Stimulated activated CD4-positive, alpha-beta T cell treated with anti-CD3 and anti-CD28 coated beads, Interleukin-1b, Interleukin-23, amount 100 ng/mL, for 24 hours (primary cell): ENCODE measurements around the gene SPRED2.

ENCODE experiments used
- DNase-seq, 4 experiments: peaks; one replicate each; pipeline ENCODE4 v3.0.0-alpha.2; 2020; ENCODE audit warnings: low read depth in 4 of 4, low spot score in 1 of 4

The SPRED2 gene

GRCh38 chr2:65369980-65370379 is 62.4 kb downstream of the SPRED2 start:
- no peak for DNase-seq

- DNase-seq: no peak
These were observed 62.8 kb downstream of the SPRED2 start for GRCh38 chr2:65369574-65369973.

- no peak for DNase-seq
These were observed 63.9 kb downstream of the SPRED2 start for GRCh38 chr2:65368468-65368867.

- no peak for DNase-seq
These were observed 64.9 kb downstream of the SPRED2 start for GRCh38 chr2:65367524-65367923.

GRCh38 chr2:65366595-65367125 is 65.7 kb downstream of the SPRED2 start:
- no peak for DNase-seq

- DNase-seq: no peak
These were observed 67.2 kb downstream of the SPRED2 start for GRCh38 chr2:65364986-65365733.

- no peak for DNase-seq
These were observed 68.3 kb downstream of the SPRED2 start for GRCh38 chr2:65363879-65364666.

- DNase-seq: no peak
These were observed 70.8 kb downstream of the SPRED2 start for GRCh38 chr2:65361623-65362022.

GRCh38 chr2:65360441-65360840 is 72.0 kb downstream of the SPRED2 start:
- no peak for DNase-seq

GRCh38 chr2:65358678-65359400 is 73.6 kb downstream of the SPRED2 start:
- no peak for DNase-seq

- no peak for DNase-seq
These were observed 74.5 kb downstream of the SPRED2 start for GRCh38 chr2:65357959-65358294.

- DNase-seq: no peak
These were observed 75.1 kb downstream of the SPRED2 start for GRCh38 chr2:65357095-65357958.

- no peak for DNase-seq
These were observed 77.1 kb downstream of the SPRED2 start for GRCh38 chr2:65355186-65355831.

- DNase-seq: no peak
These were observed 77.6 kb downstream of the SPRED2 start for GRCh38 chr2:65354773-65355172.

GRCh38 chr2:65353927-65354326 is 78.5 kb downstream of the SPRED2 start:
- no peak for DNase-seq

GRCh38 chr2:65353046-65353445 is 79.4 kb downstream of the SPRED2 start:
- no peak for DNase-seq

- no peak for DNase-seq
These were observed 80.3 kb downstream of the SPRED2 start for GRCh38 chr2:65351948-65352595.

- no peak for DNase-seq
These were observed 81.0 kb downstream of the SPRED2 start for GRCh38 chr2:65351234-65351947.

GRCh38 chr2:65350651-65351056 is 81.7 kb downstream of the SPRED2 start:
- no peak for DNase-seq
